Prostate gland (tissue), 2 donors: ENCODE results near the gene ANKRD2.

Experiments
- POLR2A ChIP-seq: fragments of 450-650 bp; IDR thresholded peaks from one replicate; pipeline ENCODE4 v1.6.1; 2016; ENCODE audit warnings: antibody characterized with exemption, mild to moderate bottlenecking
- POLR2AphosphoS5 ChIP-seq: sonication (generic); formaldehyde crosslinking; IDR thresholded peaks from one replicate; pipeline ENCODE4 v1.6.1; 2017; ENCODE audit warnings: antibody characterized with exemption
- TF ChIP-seq, protein P1 (sequence below), 4 experiments: fragments of 200-600 bp in 2 of 4; fragments of 450-650 bp in 2 of 4; sonication (generic) in 2 of 4; IDR thresholded peaks; 1 replicate in 3 of 4; 2 replicates in 1 of 4; pipeline ENCODE4 v1.5.1; 2016 to 2019; ENCODE audit warnings: antibody characterized with exemption in 4 of 4, mild to moderate bottlenecking in 2 of 4, moderate library complexity in 2 of 4

DNA sequence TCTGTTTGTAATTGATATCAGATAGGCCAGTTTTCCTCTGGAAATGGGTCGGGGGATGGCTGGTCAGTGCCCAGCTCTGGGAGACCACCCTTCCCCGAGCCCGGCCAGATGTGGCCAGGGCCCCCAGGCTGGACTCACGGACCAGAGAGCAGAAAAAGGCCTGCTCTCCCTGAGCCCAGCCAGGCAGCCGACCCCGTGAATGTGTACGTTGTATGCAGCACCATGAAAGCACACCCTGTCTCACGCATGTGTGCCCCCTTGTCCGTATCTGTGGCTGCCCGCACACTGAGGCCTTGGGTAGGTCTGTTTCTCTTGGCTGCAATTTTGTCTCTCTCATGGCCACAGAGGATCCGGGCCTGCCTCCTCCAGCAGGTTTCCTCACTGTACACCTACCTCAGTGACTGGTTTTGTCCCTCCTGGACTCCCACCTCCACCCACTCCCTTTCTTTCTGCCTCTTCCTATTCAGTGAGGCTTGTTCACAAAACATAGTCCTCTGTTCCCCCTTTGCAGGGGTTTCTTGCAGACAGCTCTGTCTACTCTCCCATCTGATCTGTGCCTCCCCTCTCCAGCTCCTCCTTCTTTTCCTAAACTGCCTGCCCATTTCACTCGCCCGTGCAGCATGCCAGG lies 23.6 kb upstream of the ANKRD2 start:
- TF ChIP-seq POLR2AphosphoS5 (no peak), POLR2A (no peak)
- TF ChIP-seq, protein P1, sequence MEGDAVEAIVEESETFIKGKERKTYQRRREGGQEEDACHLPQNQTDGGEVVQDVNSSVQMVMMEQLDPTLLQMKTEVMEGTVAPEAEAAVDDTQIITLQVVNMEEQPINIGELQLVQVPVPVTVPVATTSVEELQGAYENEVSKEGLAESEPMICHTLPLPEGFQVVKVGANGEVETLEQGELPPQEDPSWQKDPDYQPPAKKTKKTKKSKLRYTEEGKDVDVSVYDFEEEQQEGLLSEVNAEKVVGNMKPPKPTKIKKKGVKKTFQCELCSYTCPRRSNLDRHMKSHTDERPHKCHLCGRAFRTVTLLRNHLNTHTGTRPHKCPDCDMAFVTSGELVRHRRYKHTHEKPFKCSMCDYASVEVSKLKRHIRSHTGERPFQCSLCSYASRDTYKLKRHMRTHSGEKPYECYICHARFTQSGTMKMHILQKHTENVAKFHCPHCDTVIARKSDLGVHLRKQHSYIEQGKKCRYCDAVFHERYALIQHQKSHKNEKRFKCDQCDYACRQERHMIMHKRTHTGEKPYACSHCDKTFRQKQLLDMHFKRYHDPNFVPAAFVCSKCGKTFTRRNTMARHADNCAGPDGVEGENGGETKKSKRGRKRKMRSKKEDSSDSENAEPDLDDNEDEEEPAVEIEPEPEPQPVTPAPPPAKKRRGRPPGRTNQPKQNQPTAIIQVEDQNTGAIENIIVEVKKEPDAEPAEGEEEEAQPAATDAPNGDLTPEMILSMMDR (IDR thresholded peaks at IDR 0.05) = no peak
